GM23248 (cell line): ENCODE measurements around the gene KRTAP9-6. TPM values are rescaled to one million over a fixed set of nuclear protein-coding genes. Genes with fewer than 3 reads are reported as not detected.
"Not testable (repeated sequence)": the region's sequence is repeated elsewhere in the genome, so short reads cannot be mapped to it uniquely, and the experiment has no call there.

Source experiments
- DNase-seq: peaks from one replicate; pipeline ENCODE4 v3.0.0-alpha.2; 2015
- H2AFZ ChIP-seq: fragments of 200-600 bp; sonication (generic); 2 replicates; pipeline ENCODE4 v1.6.1; 2016; ENCODE audit warnings: antibody characterized with exemption
- H3F3A ChIP-seq: fragments of 200-600 bp; sonication (generic); 2 replicates; pipeline ENCODE4 v1.6.1; 2016; ENCODE audit warnings: mild to moderate bottlenecking, antibody characterized with exemption, mixed run types; ENCODE audit not compliant: insufficient read depth
- H3K27ac ChIP-seq: fragments of 200-600 bp; sonication (generic); 2 replicates; pipeline ENCODE4 v1.5.1; 2016; ENCODE audit warnings: mild to moderate bottlenecking
- H3K27me3 ChIP-seq: fragments of 200-600 bp; sonication (generic); replicated peaks from 2 replicates; pipeline ENCODE4 v1.6.1; 2016; ENCODE audit warnings: mild to moderate bottlenecking; ENCODE audit not compliant: insufficient read depth
- H3K36me3 ChIP-seq: fragments of 200-600 bp; sonication (generic); 2 replicates; pipeline ENCODE4 v1.6.1; 2016; ENCODE audit warnings: low read depth, mild to moderate bottlenecking
- H3K4me1 ChIP-seq: fragments of 200-600 bp; sonication (generic); 2 replicates; pipeline ENCODE4 v1.6.1; 2016; ENCODE audit warnings: mild to moderate bottlenecking; ENCODE audit not compliant: insufficient read depth
- H3K4me2 ChIP-seq: fragments of 200-600 bp; sonication (generic); one replicate; pipeline ENCODE4 v1.6.1; 2016; ENCODE audit warnings: mild to moderate bottlenecking; ENCODE audit not compliant: unreplicated experiment
- H3K4me3 ChIP-seq: fragments of 200-600 bp; sonication (generic); 2 replicates; pipeline ENCODE4 v1.5.1; 2016; ENCODE audit warnings: mild to moderate bottlenecking
- H3K79me2 ChIP-seq: fragments of 200-600 bp; sonication (generic); 2 replicates; pipeline ENCODE4 v1.6.1; 2016; ENCODE audit warnings: mild to moderate bottlenecking; ENCODE audit not compliant: insufficient read depth
- H3K9ac ChIP-seq: fragments of 200-600 bp; sonication (generic); 2 replicates; pipeline ENCODE4 v1.6.1; 2016; ENCODE audit warnings: mild to moderate bottlenecking
- H3K9me2 ChIP-seq: fragments of 200-600 bp; sonication (generic); 2 replicates; pipeline ENCODE4 v1.6.1; 2016; ENCODE audit warnings: mixed run types, mild to moderate bottlenecking, moderate library complexity; ENCODE audit not compliant: insufficient read depth
- H3K9me3 ChIP-seq: fragments of 200-600 bp; sonication (generic); one replicate; pipeline ENCODE4 v1.6.1; 2017; ENCODE audit warnings: low read depth
- H4K20me1 ChIP-seq: fragments of 200-600 bp; sonication (generic); 2 replicates; pipeline ENCODE4 v1.6.0; 2016; ENCODE audit not compliant: insufficient read depth
- EZH2 ChIP-seq: fragments of 200-600 bp; sonication (generic); IDR thresholded peaks from 2 replicates; pipeline ENCODE4 v1.6.1; 2018; ENCODE audit warnings: antibody characterized with exemption, mild to moderate bottlenecking; ENCODE audit not compliant: insufficient read depth, poor library complexity, severe bottlenecking
- EZH2phosphoT487 ChIP-seq: fragments of 200-600 bp; sonication (generic); IDR thresholded peaks from 2 replicates; pipeline ENCODE4 v1.6.1; 2018; ENCODE audit warnings: antibody characterized with exemption, moderate library complexity, mild to moderate bottlenecking, low read depth; ENCODE audit not compliant: insufficient read depth
- WGBS, 2 experiments: methylation state at CpG; one replicate each; pipeline ENCODE4 v1.1.6; 2015 to 2017; ENCODE audit warnings: low lambda C conversion rate in 2 of 2, low coverage in 1 of 2; ENCODE audit errors: missing lambda C conversion rate in 2 of 2; 5-methylcytosine and 5-hydroxymethylcytosine counted together
- in situ Hi-C: fragments of 300-500 bp; cut with MboI; formaldehyde crosslinking; loops from 2 replicates; pipeline ENCODE4 v1.15.0; 2020
- polyA plus RNA-seq: library from polyadenylated mRNA; unstranded; fragments of >200 nt; fragmentation: Nextera tagmentation; extraction: Ambion mirVana; gene quantifications from 2 replicates; pipeline ENCODE4 v1.2.1, GENCODE V29; 2016
- total RNA-seq: library from RNA; depleted of rRNA; stranded (reverse); fragments of >200 nt; shearing (Covaris generic); gene quantifications from 2 replicates; pipeline ENCODE4 v1.2.3, GENCODE V29; 2014; rRNA removed

KRTAP9-6 gene, protein sequence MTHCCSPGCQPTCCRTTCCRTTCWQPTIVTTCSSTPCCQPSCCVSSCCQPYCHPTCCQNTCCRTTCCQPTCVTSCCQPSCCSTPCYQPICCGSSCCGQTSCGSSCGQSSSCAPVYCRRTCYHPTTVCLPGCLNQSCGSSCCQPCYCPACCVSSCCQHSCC
- total RNA-seq (not detected in 2 replicates), polyA plus RNA-seq (not detected in 2 replicates)

DNA sequence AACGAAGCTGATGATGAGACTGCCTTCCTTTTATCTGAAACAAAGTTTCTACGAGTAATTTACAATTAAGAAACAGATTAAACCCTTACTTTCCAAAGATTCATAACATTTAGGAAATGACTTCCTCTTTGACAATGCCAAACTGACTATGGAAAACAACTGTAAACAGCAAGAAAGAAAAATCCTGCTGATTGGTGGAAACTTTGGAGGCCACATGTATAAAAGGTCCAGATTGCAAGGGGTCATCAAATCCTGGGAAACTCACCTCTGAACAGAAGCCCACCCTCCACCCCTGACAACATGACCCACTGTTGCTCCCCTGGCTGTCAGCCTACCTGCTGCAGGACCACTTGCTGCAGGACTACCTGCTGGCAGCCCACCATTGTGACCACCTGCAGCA is at the start of gene KRTAP9-6:
Gene KRTAP9-6, plus strand, starts transcription at position 301 of the 400 bp plus-strand sequence. Its CDS starts 0 bp downstream, at position 301.
- H3K27me3 ChIP-seq: no peaks in the 10 kb centered on the region
- WGBS, 2 experiments: 54 to 55% methylated on average over 2 of the region's 2 CpGs
- no peak within 1 kb of the TSS for H3K4me3 ChIP-seq
- no peaks in the 10 kb centered on the region for H4K20me1 ChIP-seq
- H3F3A ChIP-seq: no peaks in the 10 kb centered on the region
- H3K79me2 ChIP-seq: no peaks in the 10 kb centered on the region
- no peak within 1 kb of the TSS for H3K9ac ChIP-seq
- no peak within 1 kb of the TSS for H3K27ac ChIP-seq
- H3K9me2 ChIP-seq: no peaks in the 10 kb centered on the region
- in situ Hi-C loops: no loop called here
- no peak within 1 kb of the TSS for H2AFZ ChIP-seq
- no peaks in the 10 kb centered on the region for H3K4me1 ChIP-seq
- H3K4me2 ChIP-seq: no peak within 1 kb of the TSS
- H3K36me3 ChIP-seq: no peaks in the 10 kb centered on the region
- no peak for TF ChIP-seq EZH2phosphoT487
- no peak for TF ChIP-seq EZH2
- H3K9me3 ChIP-seq: no peaks in the 10 kb centered on the region
- DNase-seq: no peak

- H2AFZ ChIP-seq: no peak overlapping the region
- in situ Hi-C loops: no loop called here
- no peaks in the 10 kb centered on the region for H3K9me2 ChIP-seq
- H3K27ac ChIP-seq: no peak overlapping the region
- no peak overlapping the region for H3K4me2 ChIP-seq
- no peaks in the 10 kb centered on the region for H3K79me2 ChIP-seq
- H3K27me3 ChIP-seq: no peaks in the 10 kb centered on the region
- no peak overlapping the region for H3K9ac ChIP-seq
- no peaks in the 10 kb centered on the region for H4K20me1 ChIP-seq
- no peak overlapping the region for H3K4me3 ChIP-seq
- no peaks in the 10 kb centered on the region for H3K9me3 ChIP-seq
- no peaks in the 10 kb centered on the region for H3K36me3 ChIP-seq
- 71 to 100% methylated on average over 1 of the region's 1 CpG for WGBS, 2 experiments
- TF ChIP-seq EZH2phosphoT487: no peak
- no peak for TF ChIP-seq EZH2
- DNase-seq: no peak
- H3F3A ChIP-seq: peaks cover 11% of the 10 kb centered on the region; the same call in 1 of the 2 replicates
- H3K4me1 ChIP-seq: peaks cover 9% of the 10 kb centered on the region; the same call in 1 of the 2 replicates
Measured at GRCh38 chr17:41215681-41216080, 49.5 kb upstream of the KRTAP9-6 start.

DNA sequence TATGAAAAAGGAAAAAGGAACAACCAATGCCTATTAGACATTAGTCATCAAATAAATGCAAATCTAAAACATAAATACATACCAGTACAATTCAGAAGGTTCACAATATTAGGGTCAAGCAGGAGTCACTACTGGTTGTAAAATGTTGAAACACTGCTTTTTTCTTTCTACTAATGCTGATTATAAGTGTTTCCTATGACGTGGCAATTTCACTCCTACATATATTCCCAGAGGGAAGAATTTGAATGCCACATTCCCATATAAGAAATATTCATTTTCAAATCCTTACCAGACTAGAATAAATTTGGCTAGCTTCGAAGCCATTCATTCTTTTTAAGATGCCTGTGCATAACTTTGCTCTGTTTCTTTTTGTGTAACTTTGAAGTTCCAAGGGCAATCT is 41.4 kb upstream of the KRTAP9-6 start:
- no peak for TF ChIP-seq EZH2phosphoT487
- TF ChIP-seq EZH2: no peak
- Histone ChIP-seq H4K20me1 (no peaks in the 10 kb centered on the region), H3K9ac (no peak overlapping the region), H3K79me2 (no peaks in the 10 kb centered on the region), H3K27ac (no peak overlapping the region), H3K27me3 (no peaks in the 10 kb centered on the region), H3K4me1 (no peaks in the 10 kb centered on the region), H3K4me2 (no peak overlapping the region), H3K36me3 (no peaks in the 10 kb centered on the region), H3F3A (no peaks in the 10 kb centered on the region), H3K9me3 (no peaks in the 10 kb centered on the region), H2AFZ (no peak overlapping the region), H3K9me2 (no peaks in the 10 kb centered on the region), H3K4me3 (no peak overlapping the region)
- DNase-seq: peak; percentile 24
- WGBS, 2 experiments: 55 to 69% methylated on average over 2 of the region's 2 CpGs
- in situ Hi-C loops: no loop called here

GRCh38 chr17:41226051-41226450 is 39.1 kb upstream of the KRTAP9-6 start:
- Histone ChIP-seq H3K4me1 (no peaks in the 10 kb centered on the region), H3K9ac (no peak overlapping the region), H3K9me3 (no peaks in the 10 kb centered on the region), H3F3A (no peaks in the 10 kb centered on the region), H3K27me3 (no peaks in the 10 kb centered on the region), H2AFZ (no peak overlapping the region), H3K36me3 (no peaks in the 10 kb centered on the region), H3K4me3 (no peak overlapping the region), H4K20me1 (no peaks in the 10 kb centered on the region), H3K27ac (no peak overlapping the region), H3K9me2 (no peaks in the 10 kb centered on the region), H3K4me2 (no peak overlapping the region), H3K79me2 (no peaks in the 10 kb centered on the region)
- WGBS, 2 experiments: 89 to 91% methylated on average over 6 of the region's 6 CpGs
- no peak for TF ChIP-seq EZH2phosphoT487
- no peak for TF ChIP-seq EZH2
- in situ Hi-C loops: no loop called here
- DNase-seq: no peak

GRCh38 chr17:41226598-41227095 is 38.5 kb upstream of the KRTAP9-6 start, which contains the start of gene KRTAP9-2:
TSS of gene KRTAP9-2 (plus strand) at chr17:41226648. CDS start at chr17:41226655, 7 bp downstream.
- H4K20me1 ChIP-seq, H3K4me3 ChIP-seq, H3K9ac ChIP-seq, H3K36me3 ChIP-seq, H3K27ac ChIP-seq, H3K27me3 ChIP-seq, H3K4me2 ChIP-seq, H3K4me1 ChIP-seq, H3K79me2 ChIP-seq, H3K9me3 ChIP-seq, H3K9me2 ChIP-seq, H2AFZ ChIP-seq, DNase-seq, H3F3A ChIP-seq, in situ Hi-C loops: not testable (repeated sequence)
- WGBS, 2 experiments: 20 to 21% methylated on average over 1 to 3 of the region's 4 CpGs
